PC-3 (cell line): ENCODE measurements around the gene CCDC71.

Source experiments
- CTCF ChIP-seq: fragments of 300-600 bp; sonication (generic); conservative IDR thresholded peaks from 2 replicates; pipeline ENCODE4 v1.5.1; 2017; ENCODE audit warnings: antibody characterized with exemption, low read depth, mild to moderate bottlenecking, low read length
- EZH2 ChIP-seq: fragments of 300-600 bp; sonication (generic); IDR thresholded peaks from one replicate; pipeline ENCODE4 v1.6.1; 2017; ENCODE audit warnings: antibody characterized with exemption, mild to moderate bottlenecking, low read length; ENCODE audit not compliant: unreplicated experiment
- EZH2phosphoT487 ChIP-seq: fragments of 300-600 bp; sonication (generic); IDR thresholded peaks from 2 replicates; pipeline ENCODE4 v1.6.1; 2018; ENCODE audit warnings: mild to moderate bottlenecking, antibody characterized with exemption, low read length, borderline replicate concordance

GRCh38 chr3:49122022-49122421 lies 44.1 kb downstream of the CCDC71 start:
- TF ChIP-seq CTCF (no peak), EZH2 (no peak), EZH2phosphoT487 (no peak)
